B cell (primary cell): ENCODE results near the gene ADAM12. TPM values are rescaled to one million over a fixed set of nuclear protein-coding genes. Genes with fewer than 3 reads are reported as not detected.

ENCODE experiments used
- ATAC-seq: fragments of 200-7000 bp; cut with Tn5 transposase; one replicate; pipeline ENCODE4 v1.10.0; 2021; ENCODE audit warnings: low read depth, mild to moderate bottlenecking, moderate number of reproducible peaks, moderate library complexity
- CTCF ChIA-PET: fragments of 350-600 bp; sonication (Branson Sonifier 250); formaldehyde crosslinking; loops from one replicate; lab custom pipeline; 2021; ENCODE audit warnings: antibody characterized with exemption, inconsistent platforms; lab: Charles Lee
- POLR2A ChIA-PET: fragments of 350-600 bp; sonication (Branson Sonifier 250); formaldehyde crosslinking; loops from one replicate; lab custom pipeline; 2021; ENCODE audit warnings: antibody characterized with exemption; lab: Charles Lee
- DNase-seq: peaks from one replicate; pipeline ENCODE4 v3.0.0; 2013
- H2AFZ ChIP-seq: 2 replicates; pipeline ENCODE4 v1.6.1; 2012; ENCODE audit warnings: mild to moderate bottlenecking, low read depth, low read length; ENCODE audit not compliant: insufficient read depth, poor library complexity, severe bottlenecking
- H3K27ac ChIP-seq, 2 donors: 1 replicate in 1 of 2; 2 replicates in 1 of 2; pipeline ENCODE4 v1.5.1; 2012 to 2013; ENCODE audit warnings: low read length in 2 of 2, mild to moderate bottlenecking in 2 of 2, moderate library complexity in 1 of 2
- H3K27me3 ChIP-seq, 4 experiments: fragments of 200-600 bp in 1 of 4; sonication (generic) in 1 of 4; replicated peaks in 1 of 4; 1 replicate in 2 of 4; 2 replicates in 2 of 4; pipeline versions ENCODE4 v1.6.1 to v1.7.0; 2013 to 2016; ENCODE audit warnings: low read length in 3 of 4, mild to moderate bottlenecking in 2 of 4, mixed read lengths in 1 of 4, moderate library complexity in 1 of 4; ENCODE audit not compliant: insufficient read depth in 4 of 4, control insufficient read depth in 3 of 4; ENCODE audit errors: control extremely low read depth in 1 of 4
- H3K36me3 ChIP-seq, 2 experiments: replicated peaks in 1 of 2; 1 replicate in 1 of 2; 2 replicates in 1 of 2; pipeline versions ENCODE4 v1.6.1 to v1.7.1; 2013; ENCODE audit warnings: low read length in 1 of 2; ENCODE audit not compliant: insufficient read depth in 2 of 2, control insufficient read depth in 1 of 2; ENCODE audit errors: control extremely low read depth in 1 of 2, extremely low read depth in 1 of 2
- H3K4me1 ChIP-seq, 2 donors: fragments of 200-600 bp in 1 of 2; sonication (generic) in 1 of 2; 1 replicate in 1 of 2; 2 replicates in 1 of 2; pipeline versions ENCODE4 v1.5.1 to v1.6.1; 2013 to 2017; ENCODE audit warnings: low read length in 2 of 2; ENCODE audit not compliant: control insufficient read depth in 2 of 2, insufficient read depth in 2 of 2
- H3K4me2 ChIP-seq: replicated peaks from 2 replicates; pipeline ENCODE3; 2012; ENCODE audit warnings: mild to moderate bottlenecking, low read depth, low read length; ENCODE audit not compliant: poor library complexity, severe bottlenecking
- H3K4me3 ChIP-seq, 5 experiments: fragments of 200-600 bp in 1 of 5; sonication (generic) in 1 of 5; 1 replicate in 3 of 5; 2 replicates in 2 of 5; pipeline versions ENCODE4 v1.5.1 to v1.7.0; 2011 to 2016; ENCODE audit warnings: low read length in 4 of 5, mild to moderate bottlenecking in 4 of 5, low read depth in 2 of 5, control low read depth in 1 of 5, moderate library complexity in 1 of 5; ENCODE audit not compliant: insufficient read depth in 1 of 5; ENCODE audit errors: control extremely low read depth in 1 of 5, extremely low read depth in 1 of 5
- H3K79me2 ChIP-seq: fragments of 200-600 bp; sonication (generic); one replicate; pipeline ENCODE4 v1.6.0; 2016; ENCODE audit warnings: low read length; ENCODE audit not compliant: control insufficient read depth, insufficient read depth
- H3K9ac ChIP-seq: fragments of 200-600 bp; sonication (generic); 2 replicates; pipeline ENCODE4 v1.6.1; 2017; ENCODE audit warnings: mild to moderate bottlenecking, low read length, moderate library complexity
- H3K9me3 ChIP-seq, 3 donors: one replicate each; pipeline versions ENCODE4 v1.6.1 to v1.7.1; 2013; ENCODE audit warnings: low read length in 2 of 3; ENCODE audit not compliant: control insufficient read depth in 2 of 3, insufficient read depth in 1 of 3; ENCODE audit errors: control extremely low read depth in 1 of 3
- H4K20me1 ChIP-seq: 2 replicates; pipeline ENCODE4 v1.6.0; 2012; ENCODE audit warnings: mild to moderate bottlenecking, low read length; ENCODE audit not compliant: insufficient read depth, control insufficient read depth, poor library complexity, severe bottlenecking
- H3K27ac Mint-ChIP-seq: one replicate; pipeline ENCODE4 v1.8.0; 2021; ENCODE audit warnings: mixed read lengths
- H3K27me3 Mint-ChIP-seq: one replicate; pipeline ENCODE4 v1.8.0; 2021; ENCODE audit warnings: mixed read lengths
- H3K4me1 Mint-ChIP-seq: one replicate; pipeline ENCODE4 v1.8.0; 2021; ENCODE audit warnings: mixed read lengths
- H3K4me3 Mint-ChIP-seq: one replicate; pipeline ENCODE4 v1.8.0; 2021; ENCODE audit warnings: mixed read lengths
- H3K9me3 Mint-ChIP-seq: one replicate; pipeline ENCODE4 v1.8.0; 2022; ENCODE audit warnings: mixed read lengths; ENCODE audit not compliant: insufficient read depth
- CTCF ChIP-seq: fragments of 200-600 bp; IDR thresholded peaks from one replicate; pipeline ENCODE4 v1.8.0; 2022; ENCODE audit warnings: antibody characterized with exemption, mild to moderate bottlenecking
- EZH2 ChIP-seq: IDR thresholded peaks from 2 replicates; pipeline ENCODE4 v1.6.1; 2012; ENCODE audit warnings: borderline replicate concordance, low read depth, mild to moderate bottlenecking, moderate library complexity, low read length; ENCODE audit not compliant: insufficient read depth, poor library complexity, severe bottlenecking
- WGBS: methylation state at CpG from one replicate; pipeline ENCODE4 v1.1.5; 2013; ENCODE audit warnings: missing lambda C conversion rate; ENCODE audit not compliant: insufficient coverage; 5-methylcytosine and 5-hydroxymethylcytosine counted together
- intact Hi-C: fragments of 100-400 bp; cut with micrococcal nuclease; formaldehyde crosslinking; loops from one replicate; pipeline ENCODE4 v1.10.0; 2022
- polyA plus RNA-seq: library from polyadenylated mRNA; depleted of rRNA; stranded (reverse); fragments of >200 nt; gene quantifications from 2 replicates; pipeline ENCODE4 v1.2.3, GENCODE V29; 2012
- total RNA-seq, 2 donors: library from RNA; stranded (reverse); fragments of 120-200 nt in 1 of 2; gene quantifications; 1 replicate in 1 of 2; 2 replicates in 1 of 2; pipeline versions ENCODE4 v1.2.3 to v1.2.4, GENCODE V29; 2013 to 2022

The ADAM12 gene
- total and polyA plus RNA-seq, 2 donors (not counting 1 experiment from before 2014, with no cell fraction given), result 0.01 to 0.22 TPM

DNA sequence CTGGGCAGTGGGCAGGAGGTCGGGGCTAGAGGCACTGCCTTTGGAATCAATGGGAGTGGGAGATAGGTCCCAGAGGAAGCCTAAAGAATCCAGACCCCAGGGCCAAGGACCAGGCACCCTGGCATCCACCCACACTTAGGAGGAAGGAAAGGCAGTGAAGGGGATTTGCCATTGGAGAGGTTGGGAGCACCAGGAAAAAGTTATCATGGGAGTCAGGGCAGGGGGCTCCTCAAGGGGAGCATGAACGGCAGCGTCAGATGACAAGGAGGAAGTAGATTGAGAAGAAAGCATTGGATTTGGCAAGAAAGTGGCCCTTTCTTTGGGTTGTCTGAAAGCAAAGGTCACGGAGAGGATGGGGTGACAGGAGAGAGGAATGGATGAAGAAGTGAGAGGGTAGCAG, 142.8 kb downstream of the ADAM12 start:
- no peaks in the 10 kb centered on the region for H3K4me1 Mint-ChIP-seq
- H3K4me2 ChIP-seq, result no peak overlapping the region
- no peak overlapping the region for H3K27ac ChIP-seq
- no peaks in the 10 kb centered on the region for H4K20me1 ChIP-seq
- H3K4me3 ChIP-seq, result no peak overlapping the region
- H3K4me3 Mint-ChIP-seq, result no peak overlapping the region
- DNase-seq (no peak), ATAC-seq (no peak)
- intact Hi-C loops, result no loop called here
- H3K9me3 Mint-ChIP-seq, result no peaks in the 10 kb centered on the region
- WGBS, result 77% methylated on average over 4 of the region's 4 CpGs
- no peaks in the 10 kb centered on the region for H3K27me3 Mint-ChIP-seq
- no peak overlapping the region for H3K27ac Mint-ChIP-seq
- H3K27me3 ChIP-seq, result no peaks in the 10 kb centered on the region
- ChIA-PET CTCF (no interaction called here), POLR2A (no interaction called here)
- TF ChIP-seq EZH2, result no peak
- TF ChIP-seq CTCF, result no peak
- H3K9me3 ChIP-seq, result no peaks in the 10 kb centered on the region
- no peak overlapping the region for H3K9ac ChIP-seq
- no peaks in the 10 kb centered on the region for H3K4me1 ChIP-seq
- H3K36me3 ChIP-seq, result no peaks in the 10 kb centered on the region
- H3K79me2 ChIP-seq, result no peaks in the 10 kb centered on the region
- H2AFZ ChIP-seq, result no peak overlapping the region

- ATAC-seq (no peak), DNase-seq (no peak)
- ChIA-PET CTCF (no interaction called here), POLR2A (no interaction called here)
- peaks cover 6% of the 10 kb centered on the region for H3K27me3 Mint-ChIP-seq
- H3K27me3 ChIP-seq, result no peaks in the 10 kb centered on the region
- no peak overlapping the region for H3K4me3 Mint-ChIP-seq
- H3K4me3 ChIP-seq, result no peak overlapping the region
- 86% methylated on average over 5 of the region's 5 CpGs for WGBS
- no peaks in the 10 kb centered on the region for H4K20me1 ChIP-seq
- TF ChIP-seq EZH2 (no peak), CTCF (no peak)
- no peak overlapping the region for H3K27ac ChIP-seq
- H3K9me3 ChIP-seq, result no peaks in the 10 kb centered on the region
- no peak overlapping the region for H2AFZ ChIP-seq
- H3K36me3 ChIP-seq, result no peaks in the 10 kb centered on the region
- no peak overlapping the region for H3K9ac ChIP-seq
- H3K27ac Mint-ChIP-seq, result no peak overlapping the region
- H3K79me2 ChIP-seq, result no peaks in the 10 kb centered on the region
- H3K4me2 ChIP-seq, result no peak overlapping the region
- intact Hi-C loops, result no loop called here
- no peaks in the 10 kb centered on the region for H3K4me1 Mint-ChIP-seq
- no peaks in the 10 kb centered on the region for H3K9me3 Mint-ChIP-seq
- H3K4me1 ChIP-seq, result no peaks in the 10 kb centered on the region
These were observed 144.3 kb downstream of the ADAM12 start for GRCh38 chr10:126243971-126244370.
